Neutrophil (primary cell): ENCODE measurements around the gene C1QTNF7.

Source experiments
- H3K27ac ChIP-seq: fragments of 200-600 bp; sonication (generic); 2 replicates; pipeline ENCODE4 v1.5.1; 2016; ENCODE audit warnings: mild to moderate bottlenecking, moderate library complexity
- H3K27me3 ChIP-seq: fragments of 200-600 bp; sonication (generic); 2 replicates; pipeline ENCODE4 v1.6.0; 2016; ENCODE audit warnings: mild to moderate bottlenecking
- H3K36me3 ChIP-seq: fragments of 200-600 bp; sonication (generic); 2 replicates; pipeline ENCODE4 v1.5.1; 2017
- H3K4me1 ChIP-seq, 2 experiments: fragments of 200-600 bp in 1 of 2; sonication (generic) in 1 of 2; 1 replicate in 1 of 2; 2 replicates in 1 of 2; pipeline versions ENCODE4 v1.5.1 to v1.6.1; 2013 to 2016; ENCODE audit warnings: low read depth in 1 of 2, low read length in 1 of 2, mild to moderate bottlenecking in 1 of 2, moderate library complexity in 1 of 2; ENCODE audit not compliant: control insufficient read depth in 1 of 2, insufficient read depth in 1 of 2
- H3K4me3 ChIP-seq, 2 experiments: fragments of 200-600 bp in 1 of 2; sonication (generic) in 1 of 2; 1 replicate in 1 of 2; 2 replicates in 1 of 2; pipeline ENCODE4 v1.5.1; 2013 to 2016; ENCODE audit warnings: low read depth in 1 of 2, low read length in 1 of 2, mild to moderate bottlenecking in 1 of 2, moderate library complexity in 1 of 2
- H3K9me3 ChIP-seq: fragments of 200-600 bp; sonication (generic); 2 replicates; pipeline ENCODE4 v1.5.1; 2016
- CTCF ChIP-seq: fragments of 200-600 bp; sonication (generic); IDR thresholded peaks from 2 replicates; pipeline ENCODE4 v1.5.1; 2016; ENCODE audit warnings: antibody characterized with exemption

Gene C1QTNF7

DNA sequence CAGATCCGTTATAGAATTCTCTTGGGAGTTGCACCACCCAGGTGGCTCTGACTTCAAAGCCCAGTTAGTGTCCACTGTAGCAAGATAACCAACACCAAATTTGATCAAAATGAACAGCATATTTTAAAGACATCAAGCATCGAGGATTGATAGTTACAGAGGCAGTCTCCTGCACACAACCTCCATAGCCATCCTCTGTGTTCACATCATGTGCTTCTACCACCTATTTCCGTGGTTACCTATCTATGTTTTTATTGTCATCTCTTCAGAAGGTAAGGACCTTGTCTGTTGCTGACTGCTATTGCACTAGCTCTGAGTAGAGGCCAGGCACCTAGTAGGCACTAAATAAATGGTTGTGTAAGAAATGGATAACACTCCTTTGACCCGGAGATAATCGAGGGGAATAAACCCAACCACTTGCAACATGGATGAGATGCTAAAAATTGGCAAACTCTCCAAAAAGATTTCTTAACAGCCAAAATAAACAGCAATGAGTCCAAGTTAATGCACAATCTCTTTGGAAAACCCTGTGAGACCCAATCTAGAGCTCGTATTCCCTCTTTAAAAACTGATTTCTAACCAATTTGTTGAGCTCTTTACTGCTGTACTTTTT lies 14.7 kb upstream of the C1QTNF7 start:
- TF ChIP-seq CTCF, result no peak
- no peaks in the 10 kb centered on the region for H3K27me3 ChIP-seq
- no peaks in the 10 kb centered on the region for H3K9me3 ChIP-seq
- peak overlapping the region; percentile 22 for H3K27ac ChIP-seq
- no peaks in the 10 kb centered on the region for H3K36me3 ChIP-seq
- no peak overlapping the region for H3K4me3 ChIP-seq
- peaks cover 60 to 67% of the 10 kb centered on the region in 2 experiments for H3K4me1 ChIP-seq

- Histone ChIP-seq H3K9me3 (no peaks in the 10 kb centered on the region), H3K27me3 (no peaks in the 10 kb centered on the region), H3K4me1 (peaks cover 60 to 67% of the 10 kb centered on the region in 2 experiments), H3K4me3 (no peak overlapping the region), H3K27ac (no peak overlapping the region), H3K36me3 (no peaks in the 10 kb centered on the region)
- no peak for TF ChIP-seq CTCF
Observed at GRCh38 chr4:15413623-15414019, 14.2 kb upstream of the C1QTNF7 start.

GRCh38 chr4:15414551-15415091 lies 13.2 kb upstream of the C1QTNF7 start:
- no peak overlapping the region for H3K27ac ChIP-seq
- H3K9me3 ChIP-seq, result no peaks in the 10 kb centered on the region
- H3K4me1 ChIP-seq, result peaks cover 57 to 61% of the 10 kb centered on the region in 2 experiments
- TF ChIP-seq CTCF, result no peak
- no peak overlapping the region for H3K4me3 ChIP-seq
- H3K36me3 ChIP-seq, result no peaks in the 10 kb centered on the region
- no peaks in the 10 kb centered on the region for H3K27me3 ChIP-seq

DNA sequence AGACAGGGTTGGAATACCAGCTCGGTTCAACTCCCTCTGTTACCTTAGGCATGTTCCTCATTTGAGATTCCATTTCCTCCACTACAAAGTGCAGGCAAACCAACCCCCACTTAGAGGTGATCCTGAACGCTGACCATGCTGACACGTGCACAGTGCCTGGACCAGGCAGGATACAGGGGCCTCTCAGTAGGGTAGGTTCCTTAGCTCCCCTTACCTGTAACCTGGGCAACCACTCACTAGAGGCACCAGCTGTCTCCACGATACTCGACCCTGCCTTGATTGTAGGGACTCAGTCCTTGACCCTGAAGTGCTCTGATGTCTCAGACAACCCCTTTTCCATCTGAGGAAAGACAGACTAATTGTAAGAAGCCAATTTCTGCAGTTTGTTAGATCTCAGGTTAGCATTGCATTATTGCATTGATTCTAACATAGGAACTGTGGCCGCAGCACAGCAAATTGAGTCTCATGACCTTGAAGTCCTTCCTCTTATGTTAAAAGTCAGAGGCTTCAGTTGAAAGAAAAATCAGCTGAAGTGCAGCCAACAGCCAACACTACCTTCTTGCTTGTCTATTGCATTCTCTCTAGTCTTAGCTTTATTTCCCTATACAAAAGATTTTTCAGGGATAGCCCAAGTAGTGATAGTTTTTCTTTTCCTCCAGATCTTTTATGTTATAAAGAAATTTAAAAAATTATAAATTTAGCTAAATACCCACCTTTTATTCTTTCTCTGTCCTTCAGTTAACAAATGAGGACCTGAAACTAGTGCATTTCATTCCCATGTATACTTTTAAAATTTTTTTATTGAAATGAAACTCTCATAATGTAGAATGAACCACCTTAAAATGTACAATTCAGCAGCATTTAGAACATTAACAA lies 11.2 kb upstream of the C1QTNF7 start:
- H3K27me3 ChIP-seq, result no peaks in the 10 kb centered on the region
- H3K4me1 ChIP-seq, result peaks cover 38 to 41% of the 10 kb centered on the region in 2 experiments
- H3K36me3 ChIP-seq, result no peaks in the 10 kb centered on the region
- H3K27ac ChIP-seq, result no peak overlapping the region
- TF ChIP-seq CTCF, result no peak
- H3K9me3 ChIP-seq, result no peaks in the 10 kb centered on the region
- H3K4me3 ChIP-seq, result no peak overlapping the region

GRCh38 chr4:15417233-15417660 lies 10.6 kb upstream of the C1QTNF7 start:
- Histone ChIP-seq H3K27ac (no peak overlapping the region), H3K4me3 (no peak overlapping the region), H3K36me3 (no peaks in the 10 kb centered on the region), H3K9me3 (no peaks in the 10 kb centered on the region), H3K27me3 (no peaks in the 10 kb centered on the region), H3K4me1 (peaks cover 31 to 35% of the 10 kb centered on the region in 2 experiments)
- no peak for TF ChIP-seq CTCF
